ENCODE results near the gene FGF9. TPM values are rescaled to one million over a fixed set of nuclear protein-coding genes. Genes with fewer than 3 reads are reported as not detected.

FGF9 gene
- total RNA-seq, 1 experiment from 2014 or later: not detected

DNA sequence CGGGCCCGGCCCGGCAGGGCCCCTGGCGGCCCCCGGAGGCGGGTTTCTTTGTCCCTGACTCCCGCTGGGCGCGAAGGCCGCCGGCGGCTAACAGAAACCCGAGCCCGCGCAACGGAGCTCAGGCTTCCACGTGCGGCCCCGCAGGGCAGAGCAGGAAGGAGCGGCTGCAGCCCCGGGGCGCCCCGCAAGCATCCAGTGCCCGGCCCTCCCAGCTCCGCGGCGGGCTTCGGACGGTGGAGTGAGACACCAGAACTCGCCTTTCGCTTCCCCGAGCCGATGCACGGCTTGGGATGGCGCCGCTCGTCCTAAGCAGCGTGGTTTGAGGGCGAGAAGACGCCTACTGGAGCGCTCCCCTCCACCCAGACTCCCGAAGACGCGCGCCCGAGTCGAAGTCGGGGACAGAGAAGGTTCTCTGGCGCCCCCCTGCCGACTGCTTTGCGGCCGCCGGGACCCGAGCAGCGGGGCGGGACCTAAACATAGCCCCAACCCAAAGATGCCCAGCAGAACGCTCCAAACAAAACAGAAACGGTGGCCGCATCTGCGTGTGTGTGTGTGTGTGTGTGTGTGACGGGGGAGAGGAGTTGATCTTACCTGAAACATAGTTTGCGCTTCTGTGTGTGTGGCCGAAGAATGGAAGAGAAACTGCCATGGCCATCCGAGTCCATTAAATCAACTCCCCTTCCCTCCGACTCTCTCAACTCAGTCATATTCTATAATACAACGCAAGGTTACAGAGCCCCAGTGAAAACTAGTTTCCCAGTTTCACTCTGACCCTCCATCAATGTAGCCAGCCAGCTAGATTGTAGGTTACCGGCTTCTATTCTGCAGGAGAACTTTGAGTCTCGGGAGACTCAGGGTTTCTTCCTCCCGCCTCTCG lies 629 bp upstream of the FGF9 start:
- Histone ChIP-seq H3K79me2 (ENCODE audit: low read length) (no peaks in the 10 kb centered on the region), H3K4me2 (ENCODE audit: low read length) (peak overlapping the region; percentile 95), H2AFZ (ENCODE audit: low read length) (peak overlapping the region; percentile 74), H3K27ac (ENCODE audit: low read length) (no peak overlapping the region), H3K9me2 (replicated peaks; ENCODE audit: low read length) (no peaks in the 10 kb centered on the region), H3K4me1 (ENCODE audit: insufficient read depth, low read length) (no peaks in the 10 kb centered on the region), H3F3A (ENCODE audit: low read length, unreplicated experiment) (no peaks in the 10 kb centered on the region), H3K27me3 (ENCODE audit: low read length) (peaks cover 58% of the 10 kb centered on the region), H4K20me1 (ENCODE audit: low read length) (no peaks in the 10 kb centered on the region), H3K4me3 (ENCODE audit: low read length) (peak overlapping the region; percentile 64), H3K9ac (ENCODE audit: low read length) (no peak overlapping the region), H3K36me3 (ENCODE audit: low read depth, low read length) (no peaks in the 10 kb centered on the region), H3K9me3 (ENCODE audit: low read length) (no peaks in the 10 kb centered on the region)
- TF ChIP-seq EZH2phosphoT487 (IDR thresholded peaks at IDR 0.05; ENCODE audit: borderline replicate concordance, low read length) (no peak), EZH2 (IDR thresholded peaks at IDR 0.05; ENCODE audit: low read length, unreplicated experiment) (peak; percentile 84)
- TF ChIP-seq, protein P1, sequence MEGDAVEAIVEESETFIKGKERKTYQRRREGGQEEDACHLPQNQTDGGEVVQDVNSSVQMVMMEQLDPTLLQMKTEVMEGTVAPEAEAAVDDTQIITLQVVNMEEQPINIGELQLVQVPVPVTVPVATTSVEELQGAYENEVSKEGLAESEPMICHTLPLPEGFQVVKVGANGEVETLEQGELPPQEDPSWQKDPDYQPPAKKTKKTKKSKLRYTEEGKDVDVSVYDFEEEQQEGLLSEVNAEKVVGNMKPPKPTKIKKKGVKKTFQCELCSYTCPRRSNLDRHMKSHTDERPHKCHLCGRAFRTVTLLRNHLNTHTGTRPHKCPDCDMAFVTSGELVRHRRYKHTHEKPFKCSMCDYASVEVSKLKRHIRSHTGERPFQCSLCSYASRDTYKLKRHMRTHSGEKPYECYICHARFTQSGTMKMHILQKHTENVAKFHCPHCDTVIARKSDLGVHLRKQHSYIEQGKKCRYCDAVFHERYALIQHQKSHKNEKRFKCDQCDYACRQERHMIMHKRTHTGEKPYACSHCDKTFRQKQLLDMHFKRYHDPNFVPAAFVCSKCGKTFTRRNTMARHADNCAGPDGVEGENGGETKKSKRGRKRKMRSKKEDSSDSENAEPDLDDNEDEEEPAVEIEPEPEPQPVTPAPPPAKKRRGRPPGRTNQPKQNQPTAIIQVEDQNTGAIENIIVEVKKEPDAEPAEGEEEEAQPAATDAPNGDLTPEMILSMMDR (conservative IDR thresholded peaks at IDR 0.05; ENCODE audit: low read depth, low read length): no peak
- ChIA-PET CTCF (interaction anchor here (0.7 kb wide), 1 partner anchor 32 kb away, joined by 4 read pairs; no protein-coding TSS in a partner anchor), POLR2A (ENCODE audit: unreplicated experiment) (no interaction called here)
- no TSS peak for BruUV-seq (replicated peaks)
- ATAC-seq (peak; percentile 21), DNase-seq (no peak)
- intact Hi-C loops (cut with micrococcal nuclease): loop anchor here (2.0 kb wide), 1 partner anchor 33 kb away; no protein-coding TSS in a partner anchor

DNA sequence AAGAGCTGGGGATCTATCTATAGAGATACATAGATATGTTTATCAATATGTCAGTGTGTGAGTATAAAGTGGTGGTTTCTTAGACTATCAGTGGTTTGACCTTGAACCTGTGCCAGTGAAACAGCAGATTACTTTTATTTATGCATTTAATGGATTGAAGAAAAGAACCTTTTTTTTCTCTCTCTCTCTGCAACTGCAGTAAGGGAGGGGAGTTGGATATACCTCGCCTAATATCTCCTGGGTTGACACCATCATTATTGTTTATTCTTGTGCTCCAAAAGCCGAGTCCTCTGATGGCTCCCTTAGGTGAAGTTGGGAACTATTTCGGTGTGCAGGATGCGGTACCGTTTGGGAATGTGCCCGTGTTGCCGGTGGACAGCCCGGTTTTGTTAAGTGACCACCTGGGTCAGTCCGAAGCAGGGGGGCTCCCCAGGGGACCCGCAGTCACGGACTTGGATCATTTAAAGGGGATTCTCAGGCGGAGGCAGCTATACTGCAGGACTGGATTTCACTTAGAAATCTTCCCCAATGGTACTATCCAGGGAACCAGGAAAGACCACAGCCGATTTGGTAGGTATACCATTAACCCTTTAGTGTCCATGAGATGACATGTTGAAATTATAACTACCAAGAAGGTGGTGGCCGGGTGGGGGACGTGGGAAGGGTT lies 880 bp downstream of the FGF9 start:
- H3K79me2 ChIP-seq (ENCODE audit: low read length): no peaks in the 10 kb centered on the region
- no peaks in the 10 kb centered on the region for H3K9me3 ChIP-seq (ENCODE audit: low read length)
- no peak overlapping the region for H3K27ac ChIP-seq (ENCODE audit: low read length)
- no peak overlapping the region; the same call in 1 of the 2 replicates for H3K4me3 ChIP-seq (ENCODE audit: low read length)
- no peaks in the 10 kb centered on the region for H3F3A ChIP-seq (ENCODE audit: low read length, unreplicated experiment)
- no peak for DNase-seq
- BruUV-seq (replicated peaks): no TSS peak
- H3K36me3 ChIP-seq (ENCODE audit: low read depth, low read length): no peaks in the 10 kb centered on the region
- no peak overlapping the region for H2AFZ ChIP-seq (ENCODE audit: low read length)
- ATAC-seq: no peak
- H4K20me1 ChIP-seq (ENCODE audit: low read length): no peaks in the 10 kb centered on the region
- no peak overlapping the region for H3K9ac ChIP-seq (ENCODE audit: low read length)
- no peaks in the 10 kb centered on the region for H3K4me1 ChIP-seq (ENCODE audit: insufficient read depth, low read length)
- intact Hi-C loops (cut with micrococcal nuclease): loop anchor here (2.0 kb wide), 1 partner anchor 35 kb away; no protein-coding TSS in a partner anchor
- TF ChIP-seq EZH2 (IDR thresholded peaks at IDR 0.05; ENCODE audit: low read length, unreplicated experiment) (no peak), EZH2phosphoT487 (IDR thresholded peaks at IDR 0.05; ENCODE audit: borderline replicate concordance, low read length) (no peak)
- TF ChIP-seq, protein P1 (conservative IDR thresholded peaks at IDR 0.05; ENCODE audit: low read depth, low read length): no peak
- POLR2A ChIA-PET (ENCODE audit: unreplicated experiment): no interaction called here
- no peaks in the 10 kb centered on the region for H3K9me2 ChIP-seq (replicated peaks; ENCODE audit: low read length)
- H3K27me3 ChIP-seq (ENCODE audit: low read length): peaks cover 73% of the 10 kb centered on the region
- peak overlapping the region; percentile 95; the same call in 1 of the 2 replicates for H3K4me2 ChIP-seq (ENCODE audit: low read length)
- CTCF ChIA-PET: interaction anchor here (0.6 kb wide), 1 partner anchor 194 kb away, joined by 3 read pairs; no protein-coding TSS in a partner anchor
